Embryonic facial prominence (tissue), 1 donor: Measurements from ENCODE around the gene OR52H1.

ENCODE experiments used
- DNase-seq: peaks from one replicate; pipeline ENCODE4 v3.0.0-alpha.2; 2016; ENCODE audit errors: extremely low spot score

The OR52H1 gene

GRCh38 chr11:5534046-5534445, 14.3 kb downstream of the OR52H1 start:
- no peak for DNase-seq

- no peak for DNase-seq
These were observed 17.1 kb downstream of the OR52H1 start for GRCh38 chr11:5531053-5531831.

- DNase-seq, result no peak
These were observed 19.8 kb downstream of the OR52H1 start for GRCh38 chr11:5528495-5528894.

GRCh38 chr11:5527716-5528115, 20.6 kb downstream of the OR52H1 start:
- DNase-seq, result no peak

- DNase-seq, result no peak
These were observed 23.6 kb downstream of the OR52H1 start for GRCh38 chr11:5524756-5525155.

GRCh38 chr11:5522308-5522707, 26.0 kb downstream of the OR52H1 start:
- no peak for DNase-seq

GRCh38 chr11:5521540-5521939, 26.8 kb downstream of the OR52H1 start:
- DNase-seq, result no peak

GRCh38 chr11:5516599-5516998, 31.7 kb downstream of the OR52H1 start, which contains the start of gene UBQLNL:
Gene UBQLNL, minus strand, starts transcription at chr11:5516699. Its CDS starts 258 bp downstream, at chr11:5516441.
- DNase-seq, result no peak

GRCh38 chr11:5514841-5515240, 33.5 kb downstream of the OR52H1 start:
- no peak for DNase-seq

GRCh38 chr11:5509803-5510202, 38.5 kb downstream of the OR52H1 start, which contains the start of gene UBQLN3:
Gene UBQLN3, minus strand, starts transcription at chr11:5509957. Its CDS starts 399 bp downstream, at chr11:5509558.
- DNase-seq, result no peak

GRCh38 chr11:5508605-5509004, 39.7 kb downstream of the OR52H1 start:
- DNase-seq, result no peak

GRCh38 chr11:5507933-5508305, 40.4 kb downstream of the OR52H1 start:
- DNase-seq, result no peak

- no peak for DNase-seq
These were observed 41.0 kb downstream of the OR52H1 start for GRCh38 chr11:5507177-5507932.

- DNase-seq, result no peak
These were observed 42.8 kb downstream of the OR52H1 start for GRCh38 chr11:5505363-5506048.

- DNase-seq, result no peak
These were observed 43.9 kb downstream of the OR52H1 start for GRCh38 chr11:5504403-5504921.

- no peak for DNase-seq
These were observed 47.9 kb downstream of the OR52H1 start for GRCh38 chr11:5500393-5500801.

- no peak for DNase-seq
These were observed 48.7 kb downstream of the OR52H1 start for GRCh38 chr11:5499671-5500070.
